GM13976 (cell line): Measurements from ENCODE around the gene C3orf22.

Experiments used
- DNase-seq: peaks from one replicate; pipeline ENCODE4 v3.0.0; 2012; ENCODE audit warnings: low spot score
- CTCF ChIP-seq: IDR thresholded peaks from 2 replicates; pipeline ENCODE4 v1.5.1; 2012; ENCODE audit warnings: borderline replicate concordance, mild to moderate bottlenecking; ENCODE audit not compliant: insufficient read depth; ENCODE audit errors: extremely low read depth, missing control alignments, control extremely low read depth
- in situ Hi-C: fragments of 300-500 bp; cut with MboI; formaldehyde crosslinking; loops from one replicate; pipeline ENCODE4 v1.12.0; 2022; ENCODE audit warnings: low sequenced_read_pairs, mixed read lengths, inconsistent platforms; ENCODE audit not compliant: unreplicated experiment

C3orf22 gene

GRCh38 chr3:126512916-126513650 lies 45.6 kb downstream of the C3orf22 start:
- TF ChIP-seq CTCF: no peak
- DNase-seq: no peak
- in situ Hi-C loops: no loop called here

- DNase-seq: no peak
- in situ Hi-C loops: no loop called here
- no peak for TF ChIP-seq CTCF
Measured at GRCh38 chr3:126512026-126512425, 46.7 kb downstream of the C3orf22 start.

GRCh38 chr3:126511291-126511690 lies 47.4 kb downstream of the C3orf22 start:
- no peak for TF ChIP-seq CTCF
- in situ Hi-C loops: no loop called here
- DNase-seq: no peak

GRCh38 chr3:126510308-126510910 lies 48.3 kb downstream of the C3orf22 start:
- no peak for DNase-seq
- in situ Hi-C loops: no loop called here
- TF ChIP-seq CTCF: no peak

- in situ Hi-C loops: no loop called here
- DNase-seq: no peak
Measured at GRCh38 chr3:126509597-126510307, 49.0 kb downstream of the C3orf22 start.

More at GRCh38 chr3:126509597-126510307, 49.0 kb downstream of the C3orf22 start:
- TF ChIP-seq CTCF: no peak
